ENCODE measurements around the gene CDC27. TPM values are rescaled to one million over a fixed set of nuclear protein-coding genes. Genes with fewer than 3 reads are reported as not detected.

CDC27 gene
- total and polyA plus RNA-seq, 2 donors (not counting 3 experiments of a cell fraction or from before 2014, with no cell fraction given) = 76.1 to 172 TPM

- H3K4me3 ChIP-seq (replicated peaks in 1 of 3; ENCODE audit: insufficient read depth in 1 of 3, low read depth in 1 of 3, low read length in 3 of 3) = no peak overlapping the region
- no peaks in the 10 kb centered on the region for H3K9me1 ChIP-seq (replicated peaks; ENCODE audit: control insufficient read depth, extremely low read depth, insufficient read depth, low read length)
- no peaks in the 10 kb centered on the region for H3K36me3 ChIP-seq (ENCODE audit: control insufficient read depth in 2 of 2, extremely low read depth in 1 of 2, insufficient read depth in 2 of 2, low read length in 2 of 2)
- H3K9ac ChIP-seq (replicated peaks; ENCODE audit: extremely low read depth, insufficient read depth, low read length) = no peak overlapping the region
- peaks cover 34% of the 10 kb centered on the region for H3K4me1 ChIP-seq (ENCODE audit: control insufficient read depth, extremely low read depth, insufficient read depth, low read length)
- H2AFZ ChIP-seq (ENCODE audit: low read depth, low read length) = no peak overlapping the region
- no peaks in the 10 kb centered on the region for H3K9me3 ChIP-seq (replicated peaks; ENCODE audit: control insufficient read depth, insufficient read depth, low read length)
- no peak overlapping the region for H3K4me2 ChIP-seq (ENCODE audit: insufficient read depth, low read length)
- no TSS peak for BruUV-seq (replicated peaks)
- DNase-seq (ENCODE audit: low read depth, low spot score) = no peak
- no peak for FAIRE-seq
- no peaks in the 10 kb centered on the region for H3K79me2 ChIP-seq (ENCODE audit: control insufficient read depth, insufficient read depth, low read length)
- dilution Hi-C loops (cut with MboI; ENCODE audit: extremely low pct_ligation_motif_present, low sequenced_read_pairs) (no loop called here), intact Hi-C loops (cut with micrococcal nuclease) (no loop called here)
- H3K27me3 ChIP-seq (ENCODE audit: control insufficient read depth in 2 of 2, insufficient read depth in 2 of 2, low read length in 2 of 2) = no peaks in the 10 kb centered on the region
- ChIA-PET CTCF (no interaction called here), POLR2A (no interaction called here)
- H3K27ac ChIP-seq (ENCODE audit: insufficient read depth, low read depth, low read length) = no peak overlapping the region
- no peaks in the 10 kb centered on the region for H4K20me1 ChIP-seq (replicated peaks; ENCODE audit: control insufficient read depth, extremely low read depth, insufficient read depth, low read length)
- TF ChIP-seq MYC (IDR thresholded peaks at IDR 0.05; ENCODE audit: low read depth, low read length) = no peak
- no peak for TF ChIP-seq FOS (IDR thresholded peaks at IDR 0.05; ENCODE audit: borderline replicate concordance, insufficient read depth, low read length)
- TF ChIP-seq JUN (IDR thresholded peaks at IDR 0.05; ENCODE audit: borderline replicate concordance, insufficient read depth, insufficient read length, low read depth) = no peak
- no peak for TF ChIP-seq POLR2AphosphoS5 (IDR thresholded peaks at IDR 0.05; ENCODE audit: insufficient read depth, low read depth, low read length)
- no peak for TF ChIP-seq CTCF (IDR thresholded peaks at IDR 0.05; ENCODE audit: extremely low read depth in 1 of 2, insufficient read depth in 1 of 2, low read depth in 1 of 2, low read length in 2 of 2)
- no peak for TF ChIP-seq EZH2 (IDR thresholded peaks at IDR 0.05; ENCODE audit: borderline replicate concordance, low read depth, low read length, severe bottlenecking)
- TF ChIP-seq GATA2 (IDR thresholded peaks at IDR 0.05; ENCODE audit: insufficient read depth, insufficient read length, low read depth, low read length) = no peak
- TF ChIP-seq MAX (IDR thresholded peaks at IDR 0.05; ENCODE audit: insufficient read depth, insufficient read length) = no peak
- TF ChIP-seq POLR2A (IDR thresholded peaks at IDR 0.05; ENCODE audit: low read depth, low read length) = no peak
Measured at GRCh38 chr17:47221154-47221553, 32.1 kb upstream of the CDC27 start.
